Measurements from ENCODE around the gene RFNG.
A peak's percentile ranks its signal among the peaks of the same experiment; 100 is the strongest.

RFNG gene

GRCh38 chr17:82078433-82078832, 26.8 kb upstream of the RFNG start:
- no peak for DNase-seq (ENCODE audit: low read depth in 4 of 4, low spot score in 1 of 4)

- DNase-seq (ENCODE audit: low read depth in 4 of 4, low spot score in 1 of 4) = no peak
Observed at GRCh38 chr17:82077617-82078358, 26.2 kb upstream of the RFNG start.

DNA sequence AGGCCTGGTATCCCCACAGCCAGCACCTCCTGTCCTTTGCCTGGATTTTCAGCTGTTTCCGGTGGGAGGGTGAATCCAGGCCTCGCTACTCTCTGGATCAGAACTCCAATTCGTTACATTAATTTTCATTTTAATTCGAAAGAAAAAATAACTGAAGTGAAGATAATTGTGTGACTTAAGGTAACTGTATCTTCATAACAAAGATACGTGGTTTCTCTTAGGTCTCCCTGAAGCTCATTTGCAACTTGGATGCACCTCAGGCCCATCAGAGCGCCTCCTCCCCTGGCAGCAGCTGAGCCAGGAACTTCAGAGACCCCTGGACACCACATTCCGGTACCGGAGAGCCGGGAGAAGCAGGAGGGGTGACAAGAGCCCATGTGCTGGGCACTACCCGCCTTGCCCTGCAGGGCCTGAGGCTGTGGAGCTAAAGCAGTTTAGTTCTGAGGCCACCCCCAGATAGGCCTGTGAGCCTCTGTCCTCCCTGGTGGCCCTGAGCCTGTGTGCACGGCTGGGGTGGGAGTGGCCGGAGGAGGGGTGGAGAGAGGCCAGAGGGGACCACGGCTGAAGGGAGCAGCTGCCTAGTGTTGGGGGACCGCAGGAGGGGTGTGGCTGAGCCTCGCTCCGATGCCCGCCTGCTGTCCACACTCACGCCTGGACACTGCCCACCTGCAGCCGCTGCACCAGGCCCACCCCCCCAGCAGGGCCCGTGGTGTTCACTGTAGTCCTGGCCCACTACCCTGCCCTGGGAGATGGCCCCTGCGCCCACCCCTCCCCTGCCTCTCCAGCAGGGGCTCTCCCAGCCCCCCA, 25.4 kb upstream of the RFNG start:
- DNase-seq (ENCODE audit: low read depth in 4 of 4, low spot score in 1 of 4) = no peak

DNA sequence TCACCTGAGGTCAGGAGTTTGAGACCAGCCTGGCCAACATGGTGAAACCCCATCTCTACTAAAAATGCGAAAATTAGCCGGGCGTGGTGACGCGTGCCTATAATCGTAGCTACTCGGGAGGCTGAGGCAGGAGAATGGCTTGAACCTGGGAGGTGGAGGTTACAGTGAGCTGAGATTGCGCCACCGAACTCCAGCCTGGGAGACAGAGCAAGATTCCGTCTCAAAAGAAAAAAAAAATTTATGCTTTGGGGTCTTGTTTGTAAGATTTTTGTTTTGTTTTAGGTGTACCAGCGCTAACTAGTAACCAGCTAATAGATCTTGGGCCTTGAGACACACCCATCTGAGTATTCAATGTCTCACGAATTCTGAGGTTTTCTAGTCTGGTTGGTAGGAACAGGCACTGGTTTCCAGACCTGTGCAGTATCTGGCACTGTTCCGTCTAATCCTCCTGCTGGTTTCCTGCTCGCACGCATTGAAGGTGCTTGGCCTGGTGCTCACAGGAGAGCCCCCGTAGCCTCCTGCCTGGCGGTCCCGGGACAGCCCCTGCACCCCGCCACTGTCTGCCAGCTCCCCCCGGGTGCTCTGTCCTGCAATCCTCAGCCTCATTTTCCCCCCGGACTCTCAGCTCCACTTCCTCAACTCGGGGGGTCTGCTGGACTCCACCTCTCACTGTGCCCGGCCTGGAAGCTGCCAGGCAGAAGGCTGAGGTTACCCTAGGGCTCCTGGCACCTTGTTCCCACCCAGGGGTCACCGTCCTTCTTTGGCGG, 24.6 kb upstream of the RFNG start:
- DNase-seq (ENCODE audit: low read depth in 4 of 4, low spot score in 1 of 4) = no peak

DNA sequence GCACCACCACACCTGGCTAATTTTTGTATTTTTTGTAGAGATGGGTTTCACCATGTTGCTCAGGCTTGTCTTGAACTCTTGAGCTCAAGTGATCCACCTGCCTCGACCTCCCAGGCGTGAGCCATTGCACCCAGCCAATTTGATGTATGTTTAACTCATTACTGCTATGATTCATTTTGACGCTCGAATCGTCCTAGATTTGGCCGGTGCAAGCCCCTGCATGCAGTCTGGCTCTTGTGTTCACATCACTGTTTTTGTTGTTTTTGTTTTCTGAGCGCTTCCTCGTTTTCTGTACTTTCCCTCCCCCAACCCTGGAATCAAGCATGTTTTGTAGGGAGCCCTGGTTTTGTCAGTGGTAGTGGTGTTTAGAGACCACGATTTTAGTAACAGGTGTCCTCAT, 21.8 kb upstream of the RFNG start:
- DNase-seq (ENCODE audit: low read depth in 4 of 4, low spot score in 1 of 4) = no peak

DNA sequence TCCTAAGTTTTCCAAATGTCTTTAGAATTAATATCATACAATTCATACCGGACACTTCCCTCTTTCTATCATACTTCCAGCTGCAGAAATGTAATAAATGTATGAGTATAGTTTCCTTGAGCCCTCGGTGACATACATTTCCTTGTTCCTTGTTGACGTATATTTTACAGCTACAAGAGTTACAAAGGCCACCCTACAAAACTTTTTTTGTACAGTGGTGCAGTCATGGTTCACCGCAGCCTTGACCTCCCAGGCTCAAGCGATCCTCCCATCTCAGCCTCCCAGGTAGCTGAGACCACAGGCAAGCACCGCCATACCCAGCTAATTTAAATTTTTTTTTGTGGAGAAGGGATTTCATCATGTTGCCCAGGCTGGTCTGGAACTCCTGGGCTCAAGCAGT, 21.2 kb upstream of the RFNG start:
- DNase-seq (ENCODE audit: low read depth in 4 of 4, low spot score in 1 of 4) = no peak

DNA sequence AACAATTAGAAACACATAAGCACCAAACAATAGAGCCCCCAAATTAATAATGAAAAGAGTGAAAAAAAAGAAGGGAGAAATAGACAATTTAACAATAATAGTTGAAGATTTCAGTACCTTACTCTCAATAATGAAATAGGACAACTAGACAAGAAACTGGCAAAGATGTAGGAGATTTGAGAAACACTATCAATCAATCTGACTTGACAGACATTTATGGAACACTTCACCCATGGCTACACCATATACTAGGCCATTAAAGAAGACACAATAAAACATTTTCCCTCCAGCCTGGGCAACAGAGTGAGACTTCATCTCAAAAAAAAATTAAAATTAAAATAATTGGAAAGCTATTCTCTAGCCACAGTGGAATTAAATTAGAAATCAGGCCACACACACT, 19.0 kb upstream of the RFNG start:
- no peak for DNase-seq (ENCODE audit: low read depth in 4 of 4, low spot score in 1 of 4)

- DNase-seq (ENCODE audit: low read depth in 4 of 4, low spot score in 1 of 4) = peak; percentile 50 to 58 (median 54)
Observed at GRCh38 chr17:82065638-82066303, 14.2 kb upstream of the RFNG start, which contains the start of gene DUS1L. Gene DUS1L, minus strand, starts transcription at chr17:82065804. Its CDS starts 745 bp downstream, at chr17:82065059.

- DNase-seq (ENCODE audit: low read depth in 4 of 4, low spot score in 1 of 4) = no peak
Observed at GRCh38 chr17:82065193-82065637, 13.6 kb upstream of the RFNG start.

- no peak for DNase-seq (ENCODE audit: low read depth in 4 of 4, low spot score in 1 of 4)
Observed at GRCh38 chr17:82064433-82065192, 13.0 kb upstream of the RFNG start.

GRCh38 chr17:82063424-82064415, 12.1 kb upstream of the RFNG start:
- DNase-seq (ENCODE audit: low read depth in 4 of 4, low spot score in 1 of 4) = no peak

DNA sequence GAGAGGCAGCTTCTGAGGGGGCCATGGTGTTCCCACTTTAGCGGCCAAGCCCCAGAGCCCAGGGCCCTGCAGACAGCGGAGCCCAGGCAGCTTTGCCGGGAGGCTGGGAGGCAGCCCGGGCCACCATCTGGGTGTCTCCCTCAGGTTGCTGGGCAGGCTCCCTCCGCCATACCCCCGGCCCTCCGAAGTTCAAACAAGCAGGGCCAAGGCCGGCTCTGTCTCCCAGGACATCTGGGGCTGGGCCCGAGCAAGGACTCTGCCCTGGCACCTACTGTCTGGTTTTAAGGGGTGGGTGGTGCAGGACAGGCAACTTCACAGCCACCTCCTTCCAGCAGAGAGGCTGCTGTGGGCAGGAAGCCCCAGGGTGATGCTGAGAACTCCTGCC, 11.4 kb upstream of the RFNG start:
- no peak for DNase-seq (ENCODE audit: low read depth in 4 of 4, low spot score in 1 of 4)

- DNase-seq (ENCODE audit: low read depth in 4 of 4, low spot score in 1 of 4) = no peak
Observed at GRCh38 chr17:82062076-82062983, 10.7 kb upstream of the RFNG start.

DNA sequence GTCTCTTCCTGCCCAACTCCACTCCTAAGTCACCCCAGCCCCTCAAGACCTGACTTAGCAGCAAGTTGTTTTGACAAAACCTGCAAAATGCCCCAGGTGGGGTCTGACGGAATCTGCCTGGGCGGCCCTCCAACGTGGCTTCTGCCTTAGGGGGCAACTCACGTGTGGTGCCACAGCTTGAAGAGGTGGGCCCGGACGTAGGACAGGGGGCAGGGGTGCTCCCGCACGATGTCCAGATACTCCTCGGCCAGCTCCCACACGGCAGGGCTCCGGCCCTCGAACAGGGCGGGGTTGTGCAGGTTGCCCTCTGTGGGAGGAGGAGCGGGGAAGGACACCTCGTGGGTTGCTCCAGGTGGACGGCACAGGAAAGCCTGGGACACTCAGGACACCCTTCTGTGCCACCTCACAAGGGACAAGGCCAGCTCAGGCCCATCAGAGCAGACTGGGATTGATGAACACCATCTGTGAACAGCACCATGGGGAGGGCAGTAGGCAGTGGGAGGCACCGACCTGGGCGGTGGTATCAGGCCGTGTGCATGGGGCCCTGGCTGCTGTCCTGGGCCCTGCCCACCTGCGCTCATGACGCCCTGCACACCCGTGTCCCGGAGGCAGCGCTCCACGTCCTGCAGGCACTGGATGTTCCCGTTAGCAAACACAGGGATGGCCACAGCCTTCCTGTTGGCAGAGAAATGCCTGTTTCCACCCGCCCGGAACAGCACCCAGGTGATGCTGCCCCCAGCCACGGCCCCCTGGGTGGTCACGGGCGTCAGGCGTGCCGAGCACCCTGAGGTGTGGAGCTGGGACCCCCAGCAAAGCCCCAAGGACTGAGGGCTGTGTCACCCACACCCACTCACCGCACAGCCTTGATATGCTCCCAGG, 9.7 kb upstream of the RFNG start:
- DNase-seq (ENCODE audit: low read depth in 4 of 4, low spot score in 1 of 4) = no peak

- no peak for DNase-seq (ENCODE audit: low read depth in 4 of 4, low spot score in 1 of 4)
Observed at GRCh38 chr17:82060614-82061013, 9.0 kb upstream of the RFNG start.

DNA sequence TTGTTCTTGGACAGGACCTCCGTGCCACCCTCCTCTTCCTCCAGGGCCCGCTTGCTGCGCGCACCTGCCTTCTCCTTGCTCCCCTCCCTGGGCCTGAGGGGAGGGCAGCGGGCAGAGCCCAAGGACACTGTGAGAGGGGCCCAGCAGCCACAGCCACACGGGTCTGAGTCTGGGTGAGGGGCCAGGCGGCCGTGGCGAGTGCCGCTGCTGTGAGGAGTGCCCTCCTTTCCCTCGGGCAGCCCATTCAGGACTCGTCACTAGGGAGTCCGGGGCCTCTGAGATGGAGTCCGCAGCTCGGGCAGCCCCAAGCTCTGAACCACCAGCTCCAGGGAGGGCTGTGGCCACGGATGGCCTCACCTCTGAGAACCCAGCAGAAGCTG, 8.4 kb upstream of the RFNG start:
- DNase-seq (ENCODE audit: low read depth in 4 of 4, low spot score in 1 of 4) = no peak

- DNase-seq (ENCODE audit: low read depth in 4 of 4, low spot score in 1 of 4) = no peak
Observed at GRCh38 chr17:82059272-82060000, 7.8 kb upstream of the RFNG start.

Data from stimulated activated CD4-positive, alpha-beta T cell treated with anti-CD3 and anti-CD28 coated beads, Interleukin-1b, Interleukin-23, amount 100 ng/mL, for 24 hours (primary cell).